GM21447 (cell line): ENCODE data around the gene PKP4.
"Not testable (repeated sequence)": the region's sequence is repeated elsewhere in the genome, so short reads cannot be mapped to it uniquely, and the experiment has no call there.

ENCODE experiments used
- ATAC-seq: cut with Tn5 transposase; IDR thresholded peaks from one replicate; pipeline ENCODE4 v1.9.1; 2021; ENCODE audit not compliant: unreplicated experiment

The PKP4 gene

DNA sequence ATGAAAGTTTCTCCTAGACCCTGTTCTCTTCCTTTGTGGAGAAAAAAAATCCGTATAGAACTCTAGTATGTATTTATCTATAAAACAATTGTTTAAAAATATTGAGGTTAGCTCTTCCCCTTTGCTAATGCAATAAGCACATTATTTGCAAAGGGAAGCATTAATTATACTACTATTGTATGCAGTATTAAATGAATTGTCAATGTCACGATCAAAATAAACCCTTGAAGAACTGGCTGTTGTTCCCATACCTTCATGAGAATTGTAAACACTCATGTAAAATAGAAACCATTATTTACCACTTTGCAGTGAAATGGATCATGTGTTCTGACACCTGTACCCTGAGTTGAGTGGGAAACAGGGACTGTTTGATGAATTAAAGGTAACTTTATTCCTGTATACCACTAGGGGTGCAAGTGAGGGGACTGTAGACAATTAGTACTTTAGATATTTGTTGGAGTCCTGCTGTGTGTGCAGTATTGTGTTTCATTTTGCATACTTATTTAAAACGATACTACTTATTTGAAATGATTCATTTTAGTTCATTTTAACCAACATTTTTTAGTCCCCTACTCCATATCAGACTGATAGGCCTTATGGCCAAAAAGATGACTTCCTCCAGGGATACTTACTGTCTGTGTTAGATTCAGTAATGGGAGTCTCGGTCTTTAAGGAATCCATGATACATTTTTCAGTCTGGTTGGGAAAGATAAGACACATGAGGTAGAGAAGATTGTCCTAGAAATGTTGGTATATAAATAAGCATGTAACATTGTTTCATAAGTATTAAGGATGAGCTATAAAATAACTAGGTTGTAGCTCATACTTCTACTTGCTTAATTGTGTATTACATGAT is 7.9 kb downstream of the PKP4 start:
- no peak for ATAC-seq

DNA sequence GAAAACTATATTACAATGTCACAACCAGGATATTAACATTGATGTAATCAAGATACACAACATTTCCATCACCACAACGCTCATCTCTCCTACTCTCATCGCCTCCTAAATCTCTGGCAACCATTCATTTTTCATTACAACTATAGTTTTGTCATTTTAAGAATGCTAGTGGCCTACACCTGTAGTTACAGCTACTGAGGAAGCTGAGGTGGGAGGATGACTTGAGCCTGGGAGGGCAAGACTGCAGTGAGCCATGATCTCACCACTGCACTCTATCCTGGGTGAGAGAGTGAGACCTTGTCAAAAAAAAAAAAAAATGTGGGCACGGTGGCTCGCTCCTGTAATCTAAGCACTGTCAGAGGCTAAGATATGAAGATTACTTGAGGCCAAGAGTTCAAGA is 10.5 kb downstream of the PKP4 start:
- no peak for ATAC-seq

DNA sequence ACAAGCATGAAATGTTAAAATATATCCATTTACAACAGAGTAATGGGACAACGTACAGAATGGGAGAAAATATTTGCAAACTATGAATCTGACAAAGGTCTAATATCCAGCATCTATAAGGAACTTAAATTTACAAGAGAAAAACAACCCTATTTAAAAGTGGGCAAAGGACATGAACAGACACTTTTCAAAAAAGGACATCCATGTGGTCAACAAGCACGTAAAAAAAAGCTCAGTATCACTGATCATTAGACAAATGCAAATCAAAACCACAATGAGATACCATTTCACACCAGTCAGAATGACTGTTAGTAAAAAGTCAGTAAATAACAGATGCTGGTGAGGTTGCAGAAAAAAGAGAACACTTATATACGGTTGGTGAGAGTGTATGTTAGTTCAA is 16.1 kb downstream of the PKP4 start:
- not testable (repeated sequence) for ATAC-seq

DNA sequence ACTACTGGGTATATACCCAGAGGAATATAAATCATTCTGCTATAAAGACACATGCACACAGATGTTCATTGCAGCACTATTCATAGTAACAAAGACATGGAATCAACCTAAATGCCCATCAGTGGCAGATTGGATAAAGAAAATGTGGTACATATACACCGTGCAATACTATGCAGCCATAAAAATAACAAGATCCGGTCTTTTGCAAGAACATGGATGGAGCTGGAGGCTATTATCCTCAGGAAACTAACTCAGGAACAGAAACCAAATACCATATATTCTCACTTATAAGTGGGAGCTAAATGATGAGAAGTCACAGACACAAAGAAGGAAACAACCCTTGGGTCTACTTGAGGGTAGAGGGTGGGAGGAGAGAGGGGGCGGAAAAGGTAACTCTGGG is 16.5 kb downstream of the PKP4 start:
- not testable (repeated sequence) for ATAC-seq

DNA sequence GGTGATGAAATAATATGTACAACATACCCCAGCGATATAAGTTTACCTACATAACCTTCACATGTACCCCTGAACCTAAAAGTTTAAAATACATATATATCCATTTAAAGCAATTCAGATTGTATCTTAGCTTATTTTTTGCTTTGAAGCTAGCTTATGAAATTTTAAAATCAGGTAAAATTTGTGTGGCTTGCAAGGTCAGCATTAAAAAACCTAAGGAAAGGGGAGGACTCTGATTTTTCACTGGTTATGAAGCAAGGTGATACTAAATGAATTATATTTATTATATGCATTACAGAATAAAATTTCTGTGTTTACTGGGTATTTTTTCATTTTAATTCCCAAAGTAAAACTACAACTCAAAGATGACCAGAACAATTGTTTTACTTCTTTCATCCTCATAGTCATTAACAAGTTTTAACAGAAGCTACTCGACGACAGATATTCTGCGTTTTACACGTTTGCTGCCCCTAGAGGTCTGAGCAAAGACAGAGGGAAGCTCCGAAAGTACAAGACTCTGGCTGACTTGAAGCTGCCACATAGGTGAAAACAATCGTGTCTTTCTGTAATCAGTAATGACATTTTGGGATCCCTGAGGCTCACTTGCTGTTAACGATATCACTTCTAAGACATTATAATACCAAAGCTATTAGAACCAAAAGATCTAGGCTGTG is 17.1 kb downstream of the PKP4 start:
- ATAC-seq, result no peak

DNA sequence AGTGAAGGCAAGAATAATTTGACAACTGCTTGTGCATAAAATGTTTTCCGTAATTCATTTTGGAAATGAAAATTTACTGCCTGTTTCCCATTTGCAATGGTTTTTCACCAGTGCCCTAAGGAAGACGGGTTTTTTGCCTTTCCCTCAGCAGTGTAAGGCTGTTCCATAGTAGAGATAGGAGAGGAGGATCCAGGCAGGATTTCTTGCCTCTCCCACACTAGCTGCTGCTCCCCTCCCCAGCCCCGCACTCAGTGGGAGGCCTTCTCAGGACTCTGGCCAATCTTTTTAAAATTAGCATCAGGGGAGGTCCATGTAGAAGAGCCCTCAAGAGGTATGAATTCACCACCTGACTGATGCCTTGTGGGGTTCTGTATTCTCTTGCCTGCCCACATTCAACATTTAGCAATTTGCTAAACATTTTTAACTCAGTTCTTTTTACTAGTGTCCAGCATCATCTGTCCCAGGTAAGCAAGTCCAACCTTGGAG is 17.8 kb downstream of the PKP4 start:
- not testable (repeated sequence) for ATAC-seq

DNA sequence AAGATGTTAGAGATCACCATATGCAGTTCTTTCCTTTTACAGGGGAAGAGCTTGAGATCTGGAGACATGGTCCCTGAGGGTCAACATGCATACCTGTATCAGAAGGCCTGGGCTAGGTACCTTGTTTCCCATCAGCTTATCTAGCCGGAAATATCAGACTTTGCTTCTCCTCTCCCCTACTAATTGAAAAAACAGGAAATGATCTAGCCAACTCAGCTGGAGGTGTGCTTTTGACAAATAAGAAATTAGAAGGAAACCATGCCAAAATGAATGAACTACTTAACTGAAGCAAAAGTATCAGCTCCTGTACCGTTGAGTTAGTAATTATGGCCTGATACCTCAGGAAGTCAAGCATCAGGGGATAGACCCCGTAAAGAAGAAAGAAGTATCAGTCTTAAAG is 20.4 kb downstream of the PKP4 start:
- no peak for ATAC-seq

DNA sequence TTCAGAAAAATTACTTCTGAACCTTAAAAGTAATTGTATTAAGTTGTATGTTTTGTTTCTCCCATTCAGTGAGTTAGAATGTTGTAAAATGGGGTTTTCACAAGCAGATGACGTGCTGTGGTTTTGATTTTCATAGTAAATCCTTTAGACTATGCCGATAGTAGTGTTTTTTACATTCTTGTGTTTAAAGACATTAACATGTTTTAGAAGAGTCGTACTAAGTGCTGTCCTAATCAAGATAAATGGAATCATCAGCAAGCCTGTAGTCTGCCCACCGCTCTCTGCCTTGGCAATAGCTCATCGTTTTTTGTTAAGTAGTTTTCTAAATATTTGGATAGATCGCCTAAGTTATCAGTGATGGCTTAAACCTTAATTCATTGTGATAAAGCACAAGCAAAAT is 21.5 kb downstream of the PKP4 start:
- no peak for ATAC-seq

DNA sequence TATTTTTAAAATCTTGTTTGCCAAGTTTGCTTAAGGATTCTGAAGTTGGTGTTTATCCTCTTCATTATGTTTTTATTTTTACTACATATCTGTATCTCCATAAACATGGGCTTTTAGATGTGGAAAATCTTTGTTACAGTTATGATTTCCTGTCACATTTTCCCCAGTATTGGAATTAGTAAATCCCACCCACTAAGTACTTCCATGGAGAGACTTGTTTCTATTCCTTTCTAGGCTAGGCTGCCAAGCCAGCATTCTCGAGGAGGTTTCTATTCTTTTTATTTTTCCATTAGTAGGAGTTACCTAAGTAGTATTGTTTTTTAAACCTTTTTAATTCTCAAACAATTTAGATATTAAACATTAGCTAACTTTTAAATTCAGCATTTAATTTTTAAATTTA is 22.1 kb downstream of the PKP4 start:
- ATAC-seq, result no peak

DNA sequence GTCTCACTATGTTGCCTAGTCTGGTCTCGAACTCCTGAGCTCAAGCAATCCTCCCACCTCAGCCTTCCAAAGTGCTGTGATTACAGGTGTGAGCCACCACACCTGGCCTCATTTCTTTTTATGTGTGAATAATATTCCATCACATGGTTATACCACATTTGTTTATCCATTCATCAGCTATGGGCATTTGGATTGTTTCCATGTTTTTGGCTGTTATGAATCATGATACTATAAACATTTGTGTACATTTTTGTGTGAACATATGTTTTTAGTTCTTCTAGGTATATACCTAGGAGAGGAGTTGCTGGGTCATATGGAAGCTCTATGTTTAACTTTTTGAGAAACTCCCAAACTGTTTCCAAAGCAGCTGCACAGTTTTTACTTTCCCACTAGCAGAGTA is 24.4 kb downstream of the PKP4 start:
- no peak for ATAC-seq

DNA sequence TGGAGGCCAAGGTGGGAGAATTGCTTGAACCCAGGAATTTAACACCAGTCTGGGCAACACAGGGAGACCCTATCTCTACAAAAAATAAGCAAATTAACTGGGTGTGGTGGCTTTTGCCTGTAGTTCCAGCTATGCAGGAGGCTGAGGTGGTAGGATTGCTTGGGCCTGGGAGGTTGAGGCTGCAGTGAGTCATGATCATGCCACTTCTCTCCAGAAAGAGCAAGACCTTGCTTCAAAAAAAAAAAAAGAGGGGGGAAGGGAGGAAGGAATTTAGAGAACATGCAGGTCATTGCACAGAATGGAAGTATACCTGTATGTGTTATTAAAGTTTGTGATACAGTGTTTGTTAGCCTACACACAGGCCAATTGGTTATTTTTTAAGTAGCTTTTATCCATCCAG is 25.8 kb downstream of the PKP4 start:
- no peak for ATAC-seq

DNA sequence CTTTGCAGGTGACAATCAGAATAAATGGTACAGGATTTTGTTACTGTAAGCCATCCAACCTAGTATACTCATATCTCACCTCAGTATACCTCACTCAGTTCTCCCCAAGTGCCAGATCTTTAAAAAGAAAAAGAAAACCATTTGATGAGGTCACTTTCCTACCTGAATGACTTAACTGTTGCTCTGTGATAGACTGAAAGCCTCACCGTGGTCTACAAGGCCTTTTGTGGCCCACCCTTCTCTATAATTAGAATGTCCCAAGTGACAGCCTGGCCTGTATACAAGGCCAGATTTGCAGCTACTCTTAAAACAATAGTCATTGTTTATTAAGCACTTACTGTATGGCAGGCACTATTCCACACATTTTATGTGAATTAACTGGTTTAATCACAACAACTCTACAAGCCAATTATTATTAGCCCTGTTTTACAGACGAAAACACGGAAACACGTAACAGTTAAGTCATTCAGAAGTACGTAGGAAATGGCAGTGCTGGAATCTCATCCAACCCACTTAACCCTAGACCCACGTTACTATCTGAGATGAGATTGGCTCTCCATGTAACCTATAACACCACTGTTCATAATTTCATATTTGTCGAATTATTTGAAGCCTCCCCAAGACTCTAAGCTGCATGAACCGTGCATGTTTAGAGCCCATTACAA is 28.3 kb downstream of the PKP4 start:
- no peak for ATAC-seq

DNA sequence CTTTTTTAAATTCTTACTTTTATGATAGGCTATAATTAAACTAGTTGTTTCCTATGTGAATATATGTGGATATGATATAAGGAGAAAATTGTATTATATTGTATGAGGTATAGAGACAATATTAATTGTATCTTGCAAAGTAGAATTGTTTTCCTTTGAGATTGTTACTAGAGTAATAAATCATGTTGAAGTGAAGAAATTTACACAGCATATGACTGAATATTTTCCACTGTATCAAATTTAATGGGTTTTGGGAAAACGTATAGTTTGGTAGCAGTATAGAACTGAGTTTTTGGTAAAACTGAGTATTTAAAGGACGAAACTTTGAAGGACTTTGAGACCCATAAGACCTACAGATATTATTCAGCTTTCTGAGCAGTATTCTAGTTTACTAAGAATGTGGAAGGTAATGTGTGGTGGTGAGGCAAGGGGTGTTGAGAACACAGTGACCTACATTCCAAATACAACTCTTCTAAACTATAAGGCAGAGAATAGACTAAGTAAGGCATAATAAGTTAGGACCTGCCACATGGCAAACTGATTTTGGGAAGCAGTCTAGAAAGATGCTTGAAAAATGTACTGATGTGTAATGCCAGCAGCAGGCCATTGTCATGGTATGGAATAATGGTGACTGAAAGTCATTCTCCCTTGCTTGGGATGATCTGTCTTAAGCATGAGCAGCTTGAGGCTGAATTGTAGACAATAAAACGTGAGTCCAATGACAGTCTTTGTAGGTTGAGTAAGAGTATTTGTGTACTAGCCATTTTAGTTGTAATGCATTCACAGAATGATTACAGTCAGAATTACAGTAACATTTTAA is 29.6 kb downstream of the PKP4 start:
- no peak for ATAC-seq

DNA sequence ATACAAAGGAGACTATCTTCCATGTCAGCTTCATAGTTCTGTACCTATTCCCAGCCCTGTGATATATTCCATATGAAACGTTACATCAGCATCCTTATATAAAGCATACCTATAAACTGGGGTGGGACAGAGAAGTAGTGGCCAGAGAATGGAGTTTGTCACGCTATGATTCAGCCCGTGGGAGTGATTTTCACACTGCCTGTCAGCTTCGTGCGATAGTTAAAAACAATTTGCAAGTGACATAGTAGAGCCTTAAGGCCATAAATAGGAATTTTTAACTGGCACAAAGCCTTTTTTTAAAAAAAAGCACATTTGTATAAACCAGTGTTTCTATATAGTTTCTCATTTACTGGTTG is 30.2 kb downstream of the PKP4 start:
- no peak for ATAC-seq

DNA sequence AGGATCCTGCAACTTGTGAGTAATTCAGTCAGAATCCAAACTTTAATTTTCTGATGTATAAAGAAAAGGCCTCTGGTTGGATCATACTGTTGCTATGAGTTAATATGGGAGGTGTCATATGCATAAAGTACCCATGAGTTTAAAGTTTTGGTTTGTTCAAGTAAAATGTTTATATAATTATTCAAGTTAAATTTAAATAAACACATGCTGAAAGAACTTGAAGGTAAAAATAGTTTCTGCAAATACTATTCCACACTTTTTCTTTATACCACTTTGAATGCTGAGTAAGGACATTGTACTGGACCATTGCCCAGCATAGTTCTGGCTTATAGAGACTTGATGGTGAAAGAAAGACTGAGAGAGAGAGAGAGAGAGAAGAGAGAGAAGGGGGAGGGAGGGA is 30.7 kb downstream of the PKP4 start:
- no peak for ATAC-seq

DNA sequence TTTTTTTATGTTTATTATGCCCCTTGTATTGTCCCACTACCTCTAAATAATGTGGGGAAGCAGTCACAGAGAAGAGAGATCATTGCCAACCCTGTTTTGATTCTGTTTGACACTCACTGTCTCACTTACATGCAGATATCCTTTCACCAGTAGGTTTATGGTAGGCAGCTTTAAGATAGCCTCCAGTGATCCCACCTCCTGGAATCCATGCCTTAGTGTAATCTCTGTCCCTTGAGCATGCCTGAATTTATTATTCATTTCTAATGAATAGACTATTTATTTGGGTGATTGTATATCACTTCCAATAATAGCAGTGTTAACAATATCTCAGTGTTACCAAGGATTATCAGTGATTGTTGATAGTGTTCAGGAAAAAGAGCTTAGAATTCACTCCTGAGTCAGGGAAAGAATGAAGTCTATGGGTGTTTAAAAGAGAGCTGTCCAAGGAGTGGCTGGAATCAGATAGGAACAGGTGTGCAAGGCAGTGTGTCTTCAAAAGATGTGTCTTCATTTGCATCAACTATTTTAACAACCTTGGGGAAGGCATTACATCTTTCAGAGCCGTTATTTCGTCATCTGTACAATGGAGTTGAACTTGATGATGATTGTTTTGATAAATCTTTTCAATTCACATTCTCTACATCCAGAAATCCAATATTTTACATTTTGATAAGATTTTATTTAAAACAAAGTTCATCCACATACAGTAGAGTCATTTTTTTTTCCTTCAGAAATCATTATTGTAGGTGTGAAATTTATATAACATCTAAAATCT is 31.9 kb downstream of the PKP4 start:
- no peak for ATAC-seq

DNA sequence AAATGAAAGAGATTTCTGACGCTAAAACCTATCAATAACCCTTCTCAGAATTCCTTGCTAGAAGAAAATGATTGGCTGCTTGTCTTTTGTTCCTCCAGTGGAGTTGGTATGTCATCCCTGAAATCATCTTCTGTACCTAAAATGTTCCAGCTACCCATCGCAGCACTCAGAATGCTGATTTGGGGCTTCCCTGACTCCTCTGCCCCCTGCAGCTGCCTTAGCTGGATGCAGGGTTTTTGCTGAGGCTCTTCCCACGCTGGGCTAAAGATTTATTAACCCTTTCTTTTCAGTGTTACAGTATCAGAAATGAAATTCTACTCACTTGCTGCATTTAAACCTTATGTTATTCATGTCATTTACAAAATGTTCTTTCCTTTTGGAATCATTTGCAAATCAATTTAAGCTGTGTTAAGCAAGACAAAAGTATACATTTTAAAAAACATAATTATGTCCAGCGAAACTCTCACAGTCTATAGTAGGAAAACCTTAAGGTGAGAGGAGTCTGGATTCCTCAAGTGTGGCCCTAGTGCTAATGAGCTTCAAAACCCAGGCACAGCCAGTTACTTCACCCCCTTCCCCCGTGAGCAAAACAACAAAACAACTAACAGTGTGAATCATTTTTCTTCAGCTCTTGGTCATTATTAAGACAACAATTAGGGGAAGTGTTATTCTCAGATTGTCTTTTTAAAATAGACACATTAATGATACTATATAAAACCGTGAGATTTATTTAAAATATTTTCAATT is 32.8 kb downstream of the PKP4 start:
- ATAC-seq, result no peak

DNA sequence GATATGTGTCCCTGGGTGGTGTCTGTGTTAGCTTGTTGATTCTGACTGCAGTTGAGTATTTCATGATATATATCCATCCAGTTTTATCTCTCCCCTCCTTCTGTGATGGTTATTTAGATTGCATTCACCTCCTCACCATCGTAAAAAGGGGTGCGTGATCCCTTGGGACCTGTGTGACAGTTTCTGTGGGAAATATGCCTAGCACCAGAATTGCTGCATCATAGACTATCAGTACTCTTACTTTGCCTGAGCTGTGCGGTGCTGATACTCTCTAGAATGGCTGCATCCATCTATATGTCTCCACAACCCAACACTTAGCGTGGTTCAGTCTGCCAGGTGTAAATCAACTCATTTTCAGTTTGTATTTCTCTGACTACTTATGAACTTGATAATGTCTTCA is 34.3 kb downstream of the PKP4 start:
- no peak for ATAC-seq

DNA sequence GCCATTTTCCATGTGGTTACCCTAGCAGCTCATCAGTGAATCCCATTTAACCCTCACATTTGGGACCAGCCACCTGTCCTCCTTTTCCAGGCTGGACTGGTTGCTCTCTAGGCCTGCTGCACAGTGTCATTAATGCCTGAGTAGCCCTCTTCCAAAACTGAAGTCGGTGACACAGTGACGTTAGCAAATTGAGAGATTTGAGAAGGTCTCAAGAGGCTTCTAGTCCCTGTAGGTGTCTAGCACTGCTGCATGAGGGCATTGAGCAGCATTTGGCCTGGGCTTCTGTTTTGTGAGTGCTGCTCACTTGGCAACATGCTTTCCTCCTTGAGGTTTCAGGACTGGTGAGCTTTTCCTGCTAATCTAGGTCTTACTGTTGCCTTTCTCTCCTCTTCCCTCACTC is 36.7 kb downstream of the PKP4 start:
- no peak for ATAC-seq

DNA sequence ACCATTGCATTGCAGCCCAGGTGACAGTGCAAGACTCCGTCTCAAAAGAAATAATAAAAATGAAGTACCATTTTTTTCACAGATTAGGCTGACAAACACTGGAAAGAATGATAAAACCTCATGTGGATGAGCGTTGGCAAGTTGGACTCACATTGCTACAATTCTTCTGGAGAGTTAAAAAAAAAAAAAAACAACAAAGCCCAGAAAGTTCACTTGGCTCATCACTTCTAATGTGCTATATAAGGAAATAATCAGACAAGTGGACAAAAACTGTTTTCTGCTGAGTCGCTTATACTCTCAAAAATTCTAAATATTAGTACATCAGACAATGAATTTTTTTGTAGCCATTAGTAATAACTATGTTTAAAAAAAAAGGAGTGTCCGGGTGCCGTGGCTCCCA is 38.4 kb downstream of the PKP4 start:
- ATAC-seq, result no peak
